HG03064 (cell line): ENCODE measurements around the gene SPTBN2.

Experiments used
- ATAC-seq: cut with Tn5 transposase; IDR thresholded peaks from one replicate; pipeline ENCODE4 v1.9.1; 2021; ENCODE audit warnings: low read depth; ENCODE audit not compliant: unreplicated experiment

The SPTBN2 gene

DNA sequence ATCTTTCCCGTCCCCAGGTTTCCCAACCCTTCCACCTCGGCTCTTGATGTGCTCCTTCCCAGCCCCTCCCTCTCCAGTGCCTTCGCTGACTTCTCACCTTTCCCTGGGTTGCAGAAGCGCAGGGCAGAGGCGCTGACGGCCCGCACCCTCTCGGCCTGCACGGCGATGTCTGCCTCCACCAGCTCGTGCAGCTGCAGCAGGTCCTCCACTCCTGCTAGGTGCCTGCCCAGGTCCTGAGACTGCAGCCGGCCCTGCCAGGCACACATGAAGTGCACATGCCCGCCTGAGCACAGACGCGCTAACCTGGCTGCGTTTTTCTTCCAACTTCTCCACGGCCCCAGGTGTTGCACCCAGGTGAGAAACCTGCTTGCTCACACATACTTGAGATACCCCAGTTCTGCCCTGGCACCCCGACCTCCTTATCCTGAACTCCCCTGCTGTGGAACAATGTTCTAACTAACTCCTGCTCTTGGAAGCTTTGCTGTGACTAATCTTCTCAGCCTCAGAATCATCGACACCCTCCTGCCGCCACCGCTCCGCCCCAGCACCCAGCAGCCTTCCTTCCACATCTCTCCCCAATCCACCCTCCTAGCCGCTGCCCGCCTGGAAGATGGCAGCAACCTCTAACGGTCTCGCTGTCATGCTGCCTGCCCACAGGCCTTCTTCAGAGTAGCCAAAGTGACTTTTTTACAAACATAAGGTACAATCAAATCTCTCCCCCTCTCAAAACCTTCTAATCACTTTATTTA is 23.3 kb downstream of the SPTBN2 start:
- no peak for ATAC-seq

DNA sequence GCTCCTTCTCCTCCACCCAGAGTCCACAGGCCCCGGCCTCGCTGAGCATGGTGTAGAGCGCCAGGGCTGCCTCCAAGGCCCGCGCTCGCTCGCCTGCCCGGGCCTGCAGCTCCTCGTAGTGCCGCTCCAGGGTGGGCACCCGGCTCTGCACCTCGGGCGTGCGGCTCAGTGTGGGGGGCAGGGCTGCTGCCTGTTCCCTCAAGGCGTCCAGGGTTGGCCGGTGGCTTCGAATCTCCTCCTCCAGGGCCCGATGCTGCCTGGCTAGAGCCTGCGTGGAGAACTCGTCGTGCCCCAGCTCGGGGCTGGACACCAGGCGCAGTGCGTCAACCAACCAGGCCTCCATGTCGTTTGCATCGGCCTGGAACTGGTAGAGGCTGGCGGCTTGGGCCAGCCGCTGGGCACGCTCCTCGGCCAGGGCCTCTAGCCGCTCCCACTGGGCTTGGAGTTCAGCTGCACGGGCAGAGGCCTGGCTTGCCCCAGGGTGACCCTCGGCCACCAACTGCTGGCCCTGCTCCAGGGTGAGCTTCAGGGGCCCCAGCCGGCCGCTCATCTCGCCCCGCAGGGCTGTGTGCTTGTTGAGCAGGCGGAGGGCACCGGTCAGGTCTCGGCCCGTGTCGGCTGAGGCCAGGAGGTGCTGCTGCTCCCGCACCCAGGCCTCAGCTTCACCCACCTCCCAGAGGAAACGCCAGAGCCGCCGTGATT is 24.2 kb downstream of the SPTBN2 start:
- no peak for ATAC-seq

DNA sequence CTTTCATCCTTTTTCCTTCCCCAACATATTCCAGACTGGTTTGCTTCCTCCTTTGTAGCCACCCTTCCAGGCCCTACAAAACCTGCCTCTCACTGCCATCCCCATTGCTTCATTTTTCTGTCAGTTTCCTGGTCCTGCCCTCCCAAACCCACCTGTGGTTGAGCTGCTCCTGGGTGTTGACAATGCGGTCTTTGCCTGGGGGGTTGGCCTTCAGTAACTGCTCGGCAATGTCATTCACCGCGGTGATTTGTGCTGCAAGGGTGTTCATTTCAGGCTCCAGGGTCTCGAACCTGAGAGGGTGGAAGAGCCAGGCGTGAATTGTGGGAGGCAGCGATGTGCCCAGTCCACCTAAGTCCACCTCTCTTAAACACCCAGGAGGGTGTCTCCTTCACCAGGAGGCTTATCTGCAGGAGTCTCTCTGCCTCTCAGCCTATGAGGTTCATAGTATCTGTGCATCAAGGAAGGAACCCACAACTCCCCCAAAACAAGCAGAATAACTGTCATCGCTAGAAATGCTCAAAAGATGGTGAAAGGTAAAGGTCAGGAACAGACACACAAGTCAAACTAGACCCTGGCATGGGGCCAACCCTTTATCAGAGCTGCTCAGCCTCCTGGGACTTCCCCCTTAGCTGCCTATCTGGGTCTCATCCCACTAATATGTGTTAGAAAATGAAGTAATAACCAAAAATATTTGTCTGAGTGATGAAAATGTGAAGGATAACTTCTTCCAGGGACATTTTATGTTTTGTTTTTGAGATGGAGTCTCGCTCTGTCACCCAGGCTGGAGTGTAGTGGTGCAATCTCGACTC is 27.4 kb downstream of the SPTBN2 start:
- ATAC-seq: no peak

DNA sequence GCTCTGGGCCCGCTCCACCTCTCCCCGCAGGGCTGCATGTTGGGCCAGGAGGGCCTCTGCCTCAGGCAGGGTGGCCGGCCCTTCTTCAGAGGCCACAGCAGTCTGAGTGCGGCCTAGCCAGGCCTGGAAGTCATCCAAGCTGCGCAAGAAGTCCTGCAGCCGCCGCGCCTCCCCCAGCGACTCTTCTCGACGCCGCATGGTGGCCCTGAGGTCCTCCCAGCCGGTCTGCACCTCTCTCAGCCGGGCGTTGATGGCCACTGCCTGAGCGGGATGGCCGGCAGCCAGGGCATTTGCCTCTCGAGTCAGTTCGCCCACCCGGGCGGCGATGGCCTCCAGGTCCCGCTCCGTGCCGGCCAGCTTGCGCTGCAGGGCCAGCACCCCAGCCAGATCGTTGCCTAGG is 28.3 kb downstream of the SPTBN2 start:
- no peak for ATAC-seq

DNA sequence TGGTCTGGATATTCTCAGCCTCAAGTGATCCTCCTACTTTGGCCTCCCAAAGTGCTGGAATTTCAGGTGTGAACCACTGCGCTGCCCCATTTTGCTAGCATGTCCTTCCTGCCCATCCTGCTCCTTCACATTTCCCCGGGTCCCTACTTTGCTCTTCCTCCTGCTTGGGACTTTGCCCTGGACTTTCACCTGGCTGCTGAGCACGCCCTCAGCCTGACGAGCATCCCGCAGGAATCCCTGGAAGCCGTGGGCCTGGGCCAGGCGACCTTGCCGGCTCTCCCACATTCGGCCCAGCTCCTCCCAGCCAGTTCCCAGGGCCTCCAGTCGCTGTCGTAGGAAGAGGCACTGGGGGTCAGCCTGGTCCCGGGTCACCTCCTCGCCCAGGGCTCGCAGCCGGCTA is 28.7 kb downstream of the SPTBN2 start:
- ATAC-seq: no peak

DNA sequence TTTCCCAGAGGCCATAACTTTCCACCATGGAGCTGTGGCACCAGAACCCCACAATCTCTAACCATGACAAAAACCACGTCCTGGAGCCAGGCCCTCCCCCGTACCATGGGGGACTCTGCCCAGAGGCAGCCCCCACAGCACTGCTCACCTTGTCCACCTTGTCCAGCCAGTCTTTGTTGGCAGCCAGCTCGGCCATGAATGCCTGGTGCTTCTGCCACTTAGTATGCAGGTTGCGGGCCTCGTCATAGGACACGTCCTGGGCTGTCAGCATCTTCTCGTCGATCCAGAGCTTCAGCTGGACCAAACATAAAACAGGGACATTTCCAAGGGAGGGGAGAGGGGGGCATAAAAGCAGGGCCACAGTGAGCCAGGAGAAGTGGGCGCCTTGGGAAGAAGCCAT is 30.5 kb downstream of the SPTBN2 start:
- no peak for ATAC-seq

DNA sequence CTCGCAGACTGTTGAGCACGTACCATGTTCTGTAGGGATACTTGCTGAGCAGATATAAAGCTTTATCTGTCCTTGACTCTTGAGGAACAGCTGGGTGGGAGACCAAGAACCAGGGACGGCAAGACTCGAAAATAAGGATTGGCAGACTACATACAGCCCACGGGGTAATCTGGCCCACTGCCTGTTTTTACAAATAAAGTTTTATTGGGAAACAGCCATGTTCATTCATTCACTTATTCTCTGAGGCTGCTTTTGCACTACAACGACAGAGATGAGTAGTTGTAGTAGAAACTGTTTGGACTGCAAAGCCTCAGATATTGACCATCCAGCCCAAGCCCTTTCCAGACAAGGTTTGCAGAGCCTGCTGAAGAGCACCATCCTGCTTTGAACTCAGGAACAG is 31.0 kb downstream of the SPTBN2 start:
- no peak for ATAC-seq

DNA sequence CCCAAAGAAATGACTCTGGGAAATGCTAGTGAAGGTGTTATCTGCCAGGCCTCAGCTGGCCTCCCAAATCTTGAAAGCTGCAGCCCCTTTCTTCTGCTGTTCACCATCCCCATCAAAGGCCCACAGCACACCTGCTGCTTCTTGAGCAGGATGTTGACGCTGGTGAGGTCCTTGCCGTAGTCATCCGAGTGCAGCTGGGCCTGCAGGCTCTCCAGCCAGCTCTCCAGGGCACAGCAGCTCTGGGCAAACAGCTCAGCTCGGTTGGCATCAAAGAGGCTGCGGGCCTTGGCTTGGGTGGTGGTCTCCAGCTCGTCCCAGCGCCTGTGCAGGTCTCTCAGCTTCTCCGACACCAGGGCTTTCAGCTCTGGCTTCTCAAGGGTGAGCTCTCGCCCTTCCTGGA is 32.9 kb downstream of the SPTBN2 start:
- ATAC-seq: no peak

DNA sequence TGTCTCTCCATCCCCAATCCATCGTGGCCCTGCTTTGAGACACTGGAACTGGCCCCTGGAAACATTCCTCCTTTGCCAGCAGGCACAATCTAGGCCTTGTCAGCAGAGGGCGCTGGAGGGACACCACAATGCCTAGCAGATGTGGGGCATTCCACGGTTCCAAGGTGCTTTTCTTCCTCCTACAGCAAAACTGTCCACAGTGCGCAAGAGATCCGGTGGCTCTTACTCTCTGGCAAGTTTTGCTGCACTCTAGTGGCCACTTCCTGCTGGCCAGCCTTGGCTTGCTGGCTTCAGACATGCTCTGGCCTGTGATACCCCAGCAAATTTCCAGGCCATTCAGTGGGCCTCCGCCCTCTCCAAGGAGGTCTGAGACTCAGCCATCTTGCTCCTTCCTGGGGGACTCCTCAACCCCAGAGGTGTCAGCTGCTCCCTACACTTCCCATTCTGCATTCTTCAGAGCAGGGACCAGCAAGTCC is 34.2 kb downstream of the SPTBN2 start:
- no peak for ATAC-seq

DNA sequence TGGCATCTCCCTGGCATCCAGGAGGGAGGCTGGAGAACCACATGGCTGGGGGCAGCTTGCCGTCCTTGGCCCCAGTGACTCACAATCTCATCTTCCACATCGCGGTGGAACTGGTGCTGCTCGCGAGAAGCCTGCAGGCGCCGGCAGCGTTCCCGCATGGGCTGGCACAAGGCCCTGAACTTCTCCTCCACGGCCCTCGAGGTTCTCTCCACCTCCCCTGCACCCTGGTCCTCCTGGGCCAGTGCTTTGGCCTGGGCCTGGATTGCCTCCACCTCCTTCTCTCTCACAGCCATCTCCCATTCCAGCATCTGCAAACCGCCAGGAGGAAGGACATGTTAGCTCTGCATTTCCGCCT is 35.0 kb downstream of the SPTBN2 start:
- ATAC-seq: no peak

DNA sequence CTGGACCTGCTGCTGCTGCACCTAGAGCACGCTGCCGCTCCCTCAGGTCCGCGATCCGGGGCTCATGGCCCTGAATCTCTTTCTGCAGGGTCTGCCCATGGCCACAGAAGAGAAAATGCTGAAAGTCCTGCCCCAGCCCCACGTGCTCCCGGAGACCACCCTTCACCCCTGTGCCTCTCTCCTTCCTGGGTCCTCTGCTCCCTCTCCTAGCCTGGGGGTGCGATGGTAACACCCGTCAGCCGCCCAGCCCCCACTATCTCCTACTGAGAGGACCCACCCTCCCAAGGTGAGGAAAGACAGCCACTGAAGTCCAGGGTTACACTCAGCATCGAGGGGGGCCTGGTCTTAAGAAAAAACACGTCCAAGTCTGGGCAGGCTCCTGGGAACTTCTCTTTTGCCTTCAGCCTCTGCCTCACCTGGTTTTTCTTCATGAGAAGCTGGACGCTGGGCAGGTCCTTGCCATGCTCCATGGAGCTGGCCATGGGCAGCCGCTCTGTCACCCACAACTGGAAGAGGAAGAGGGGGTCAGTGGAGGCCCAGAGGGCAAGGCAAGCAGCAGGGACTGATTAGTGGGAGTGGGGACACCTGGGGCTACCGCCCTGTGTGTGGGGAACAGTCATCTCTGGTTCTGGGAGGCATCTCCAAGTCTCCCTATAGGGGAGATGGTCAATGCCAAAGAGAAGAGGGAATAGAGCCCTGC is 35.5 kb downstream of the SPTBN2 start:
- ATAC-seq: no peak

DNA sequence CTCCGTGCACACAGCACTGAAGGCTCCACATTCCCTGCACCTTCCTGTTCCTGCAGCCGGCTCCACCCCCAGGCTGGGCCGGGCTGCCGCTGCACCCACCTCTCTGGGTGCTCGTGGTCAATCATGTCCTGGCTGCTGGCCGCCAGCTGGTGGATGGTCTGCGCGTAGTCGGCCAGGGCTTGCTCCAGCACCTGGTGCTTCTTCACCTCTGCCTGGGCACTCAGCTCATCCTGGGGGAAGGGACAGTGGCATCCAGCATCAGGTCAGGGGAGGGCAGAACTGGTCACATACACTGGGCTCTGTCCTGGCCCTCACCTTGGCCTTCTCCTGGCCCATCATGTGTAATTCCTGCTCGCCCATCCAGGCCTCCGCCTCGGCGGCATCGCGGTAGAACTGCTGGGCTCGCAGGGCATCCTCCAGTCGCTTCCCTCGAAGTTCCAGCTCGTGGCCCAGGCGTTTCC is 36.1 kb downstream of the SPTBN2 start:
- no peak for ATAC-seq

DNA sequence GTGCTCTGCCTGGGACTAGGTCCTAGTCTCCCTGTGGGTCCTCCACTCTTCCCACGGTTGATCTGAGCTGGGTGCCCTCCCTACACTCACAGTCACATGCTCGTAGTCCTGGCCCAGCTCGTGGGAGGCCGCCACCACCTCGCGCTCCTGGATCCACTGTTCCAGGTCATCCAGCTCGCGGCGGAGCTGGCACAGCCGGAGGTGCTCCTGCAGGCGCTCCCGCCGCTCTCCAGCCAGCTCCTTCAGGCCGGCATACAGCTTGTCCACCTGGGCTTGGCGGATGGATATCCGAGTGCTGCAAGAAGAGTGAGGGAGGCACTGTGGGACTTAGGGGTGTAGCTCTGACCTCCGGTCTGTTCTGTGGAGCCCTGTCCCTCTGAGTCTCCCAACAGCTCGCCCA is 36.6 kb downstream of the SPTBN2 start:
- no peak for ATAC-seq

DNA sequence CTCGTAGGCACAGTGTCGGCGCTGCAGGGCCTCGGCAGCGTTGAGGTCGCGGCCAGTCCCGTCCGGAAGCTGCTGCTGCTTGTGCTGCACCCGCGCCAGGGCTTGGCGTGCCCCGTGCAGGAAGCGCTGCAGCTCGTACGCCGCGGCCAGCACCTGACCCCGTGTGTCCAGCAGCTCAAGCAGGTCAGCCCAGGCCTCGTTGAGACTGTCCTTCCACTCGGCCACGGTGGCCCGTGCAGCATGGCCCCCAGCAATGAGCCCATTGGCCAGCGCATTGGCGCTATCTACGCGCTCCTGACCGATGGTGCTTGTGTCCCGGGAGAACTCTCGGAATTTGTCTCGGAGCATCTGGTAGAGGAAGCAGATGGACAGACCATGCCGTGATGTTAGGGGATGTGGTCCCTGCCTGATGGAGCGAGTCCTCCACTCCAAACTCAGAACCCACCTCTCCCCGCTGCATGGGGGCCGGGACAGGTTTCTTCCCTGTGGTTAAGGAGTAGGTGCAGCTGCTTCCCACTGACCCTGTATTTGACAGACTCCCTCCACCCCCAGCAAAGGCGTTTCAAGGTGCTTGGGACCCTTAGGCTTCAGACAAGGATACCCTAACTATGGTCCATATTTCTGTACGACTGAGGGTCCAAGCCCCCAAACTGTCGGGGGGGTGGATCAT is 37.6 kb downstream of the SPTBN2 start:
- ATAC-seq: no peak

DNA sequence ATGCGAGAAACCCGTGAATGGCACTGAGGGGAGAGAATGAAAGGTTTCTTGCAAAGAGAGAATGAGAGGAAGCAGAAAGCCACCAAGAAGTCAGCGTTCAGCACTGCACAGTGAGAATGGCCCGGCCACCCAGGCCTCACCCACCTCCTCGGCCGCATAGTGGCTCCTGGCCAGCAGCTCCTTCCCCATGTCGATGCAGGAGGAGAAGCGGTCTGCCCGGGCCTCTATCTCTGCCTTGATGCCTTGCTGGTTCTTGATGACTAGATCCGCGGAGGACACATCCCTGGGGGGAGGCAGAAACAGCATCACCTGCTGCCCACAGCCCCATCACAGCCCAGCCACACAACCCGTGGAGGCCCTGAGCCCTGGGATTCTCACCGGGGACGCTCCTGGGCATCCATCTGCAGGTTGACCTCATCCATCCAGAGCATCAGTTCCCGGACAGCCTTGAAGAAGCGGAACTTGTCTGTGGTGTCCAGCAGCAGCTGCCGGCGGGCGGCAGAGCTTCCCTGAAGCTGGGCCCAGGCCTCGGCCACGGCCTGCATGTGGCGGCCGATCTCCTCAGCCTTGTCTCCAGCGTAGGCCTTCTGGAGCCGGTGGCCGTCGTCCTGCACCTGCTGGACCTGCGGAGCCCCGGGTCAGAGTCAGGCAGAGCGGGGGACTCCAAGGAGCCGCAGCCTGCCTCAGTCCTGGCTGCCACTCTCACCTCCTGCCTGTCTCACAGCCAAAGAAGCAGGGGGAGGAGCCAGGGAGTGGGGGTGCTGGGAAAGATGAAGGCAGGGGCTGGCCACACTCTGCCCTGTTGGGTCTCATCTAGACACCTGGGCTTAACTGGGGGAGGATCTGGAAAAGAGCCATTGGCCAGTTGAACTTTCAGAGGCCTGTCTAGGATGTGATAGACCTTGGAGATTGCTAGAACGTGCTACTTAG is 39.1 kb downstream of the SPTBN2 start:
- no peak for ATAC-seq

DNA sequence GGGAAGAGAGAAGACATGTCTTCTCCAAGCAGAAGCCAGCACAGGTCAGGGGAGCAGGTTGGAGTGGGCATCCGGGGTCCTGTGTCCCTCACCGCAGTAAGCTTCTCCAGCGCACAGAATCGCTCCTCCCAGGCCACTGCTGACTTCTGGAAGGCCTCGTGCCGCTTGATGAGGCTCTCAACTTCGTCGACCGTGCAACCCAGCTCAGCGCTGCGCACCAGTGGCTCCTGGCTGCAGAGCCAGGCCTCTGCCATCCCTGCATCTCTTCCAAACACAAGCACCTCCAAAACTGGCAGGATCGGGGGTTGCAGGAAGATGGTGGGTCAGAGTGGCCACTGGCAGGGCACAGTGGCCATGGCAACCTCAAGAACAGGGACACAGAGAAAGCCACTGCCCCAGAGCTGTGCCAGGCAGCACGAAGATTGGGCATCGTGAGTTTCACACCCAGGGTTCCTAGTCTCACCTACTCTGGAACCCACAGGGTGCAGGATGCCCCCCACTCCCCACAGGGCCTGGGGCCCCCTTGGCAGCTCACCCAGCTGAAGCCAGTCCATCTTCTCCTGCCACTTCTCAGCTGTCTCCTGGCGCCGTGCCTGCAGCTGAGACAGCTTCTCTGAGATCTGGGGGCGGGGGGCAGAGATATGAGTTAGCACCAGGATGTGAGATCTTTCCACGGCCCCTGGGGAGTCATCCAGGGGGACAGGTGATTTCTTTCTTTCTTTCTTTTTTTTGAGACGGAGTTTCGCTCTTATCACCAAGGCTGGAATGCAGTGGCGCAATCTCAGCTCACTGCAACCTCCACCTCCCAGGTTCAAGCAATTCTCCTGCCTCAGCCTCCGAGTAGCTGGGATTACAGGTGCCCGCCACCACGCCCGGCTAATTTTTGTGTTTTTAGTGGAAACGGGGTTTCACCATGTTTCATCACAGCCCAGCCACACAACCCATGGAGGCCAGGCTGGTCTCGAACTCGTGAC is 40.2 kb downstream of the SPTBN2 start:
- ATAC-seq: no peak

DNA sequence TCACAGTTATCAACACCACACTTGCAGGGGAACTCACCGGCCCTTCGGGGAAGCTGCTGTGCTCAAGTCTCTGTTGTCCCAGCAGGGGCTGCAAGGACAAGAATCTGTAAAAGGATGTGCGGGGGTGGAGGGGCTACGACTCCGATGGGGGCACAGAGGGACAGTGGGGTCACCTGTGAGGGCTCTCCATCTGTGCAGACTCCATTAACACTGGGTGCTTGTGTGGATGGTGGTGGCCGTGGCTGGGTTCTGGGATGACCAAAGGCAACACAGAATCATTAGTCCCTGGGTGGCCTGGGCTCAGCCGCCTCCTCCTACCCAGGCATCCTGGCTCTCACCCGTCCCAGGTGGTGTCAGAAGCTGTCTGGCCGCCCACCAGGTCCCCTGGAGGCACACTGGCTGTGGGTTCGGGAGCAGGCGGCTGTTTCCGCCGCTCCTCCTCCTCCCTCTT is 41.2 kb downstream of the SPTBN2 start:
- no peak for ATAC-seq
